Epithelial cell of esophagus (primary cell): ENCODE measurements around the gene TGFBR2.

ENCODE experiments used
- DNase-seq: peaks from one replicate; pipeline ENCODE4 v3.0.0; 2010; ENCODE audit warnings: low read depth
- H3K4me3 ChIP-seq: 2 replicates; pipeline ENCODE4 v1.5.1; 2011; ENCODE audit warnings: mild to moderate bottlenecking, low read length, control low read depth
- CTCF ChIP-seq: IDR thresholded peaks from 2 replicates; pipeline ENCODE4 v1.5.1; 2011; ENCODE audit warnings: low read depth, mild to moderate bottlenecking, low read length, control low read depth, inconsistent platforms; ENCODE audit not compliant: insufficient read depth; ENCODE audit errors: missing control alignments

Gene TGFBR2

GRCh38 chr3:30628901-30629590, 22.6 kb downstream of the TGFBR2 start:
- DNase-seq: no peak
- H3K4me3 ChIP-seq: no peak overlapping the region
- peak; percentile 18 for TF ChIP-seq CTCF

- no peak overlapping the region for H3K4me3 ChIP-seq
- DNase-seq: no peak
These were observed 23.3 kb downstream of the TGFBR2 start for GRCh38 chr3:30629746-30630145.

GRCh38 chr3:30630238-30631030, 24.0 kb downstream of the TGFBR2 start:
- no peak for TF ChIP-seq CTCF
- no peak for DNase-seq
- no peak overlapping the region for H3K4me3 ChIP-seq

More at GRCh38 chr3:30629746-30630145, 23.3 kb downstream of the TGFBR2 start:
- TF ChIP-seq CTCF: no peak

GRCh38 chr3:30631243-30631904, 25.0 kb downstream of the TGFBR2 start:
- no peak overlapping the region for H3K4me3 ChIP-seq
- peak; percentile 45 for DNase-seq

GRCh38 chr3:30632065-30632464, 25.7 kb downstream of the TGFBR2 start:
- TF ChIP-seq CTCF: no peak
- DNase-seq: no peak

More at GRCh38 chr3:30631243-30631904, 25.0 kb downstream of the TGFBR2 start:
- no peak for TF ChIP-seq CTCF

DNA sequence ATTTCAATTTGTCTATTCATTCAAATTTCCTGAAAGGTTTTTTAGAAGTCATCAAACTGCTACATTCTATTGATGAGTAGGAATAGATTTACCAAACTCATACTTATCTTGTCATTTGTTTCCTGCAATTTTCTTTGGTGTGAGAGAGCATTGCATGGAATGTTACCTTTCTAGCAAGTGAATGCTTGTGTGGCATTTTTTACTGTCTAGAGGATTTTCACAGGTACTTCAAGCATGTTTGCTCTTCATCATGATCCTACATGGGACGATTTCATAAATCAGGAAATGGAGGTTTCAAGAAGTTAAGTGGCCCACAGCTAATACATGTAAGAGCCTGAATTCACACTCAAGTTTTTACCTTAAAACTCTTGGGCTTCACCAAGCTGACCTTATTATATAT, 26.1 kb downstream of the TGFBR2 start:
- TF ChIP-seq CTCF: no peak
- DNase-seq: no peak
- no peak overlapping the region for H3K4me3 ChIP-seq

More at GRCh38 chr3:30632065-30632464, 25.7 kb downstream of the TGFBR2 start:
- no peak overlapping the region for H3K4me3 ChIP-seq
